Calu3 (cell line): ENCODE measurements around the gene CFAP77. TPM values are rescaled to one million over a fixed set of nuclear protein-coding genes. Genes with fewer than 3 reads are reported as not detected.
A peak's percentile ranks its signal among the peaks of the same experiment; 100 is the strongest.

Experiments used
- BruUV-seq: library from RNA; stranded (reverse); fragments of 400-500 nt; replicated peaks from 2 replicates; lab custom pipeline; 2021; lab: Mats Ljungman, UMichigan
- CTCF ChIA-PET: fragments of 300-600 bp; sonication (Branson Sonifier 250); formaldehyde crosslinking; loops from one replicate; lab custom pipeline; 2022; ENCODE audit warnings: antibody characterized with exemption; lab: Charles Lee
- DNase-seq: peaks from one replicate; pipeline ENCODE4 v3.0.0; 2022
- H3K27ac Mint-ChIP-seq: one replicate; pipeline ENCODE4 v1.8.0; 2022; ENCODE audit warnings: mixed read lengths; ENCODE audit not compliant: unreplicated experiment
- H3K27me3 Mint-ChIP-seq: one replicate; pipeline ENCODE4 v1.8.0; 2022; ENCODE audit warnings: mixed read lengths; ENCODE audit not compliant: unreplicated experiment
- H3K36me3 Mint-ChIP-seq: one replicate; pipeline ENCODE4 v1.8.0; 2022; ENCODE audit warnings: mild to moderate bottlenecking, moderate library complexity, mixed read lengths; ENCODE audit not compliant: insufficient read depth, unreplicated experiment
- H3K4me1 Mint-ChIP-seq: one replicate; pipeline ENCODE4 v1.8.0; 2022; ENCODE audit warnings: mild to moderate bottlenecking, low read depth, mixed read lengths; ENCODE audit not compliant: unreplicated experiment
- H3K4me3 Mint-ChIP-seq: one replicate; pipeline ENCODE4 v1.8.0; 2022; ENCODE audit warnings: mild to moderate bottlenecking, low read depth, moderate library complexity, mixed read lengths; ENCODE audit not compliant: unreplicated experiment
- H3K9me3 Mint-ChIP-seq: one replicate; pipeline ENCODE4 v1.8.0; 2022; ENCODE audit warnings: low read depth, mixed read lengths; ENCODE audit not compliant: unreplicated experiment
- intact Hi-C: fragments of 100-400 bp; cut with micrococcal nuclease; formaldehyde crosslinking; loops from one replicate; pipeline ENCODE4 v1.10.0; 2022; ENCODE audit not compliant: unreplicated experiment
- total RNA-seq: library from RNA; stranded (reverse); gene quantifications from 2 replicates; pipeline ENCODE4 v1.2.3, GENCODE V29; 2022
- TF ChIP-seq, protein P1 (sequence below): fragments of 200-600 bp; IDR thresholded peaks from one replicate; pipeline ENCODE4 v1.8.0; 2022; ENCODE audit warnings: antibody characterized with exemption; ENCODE audit not compliant: unreplicated experiment

The CFAP77 gene
- total RNA-seq, 1 experiment from 2014 or later, result not detected

DNA sequence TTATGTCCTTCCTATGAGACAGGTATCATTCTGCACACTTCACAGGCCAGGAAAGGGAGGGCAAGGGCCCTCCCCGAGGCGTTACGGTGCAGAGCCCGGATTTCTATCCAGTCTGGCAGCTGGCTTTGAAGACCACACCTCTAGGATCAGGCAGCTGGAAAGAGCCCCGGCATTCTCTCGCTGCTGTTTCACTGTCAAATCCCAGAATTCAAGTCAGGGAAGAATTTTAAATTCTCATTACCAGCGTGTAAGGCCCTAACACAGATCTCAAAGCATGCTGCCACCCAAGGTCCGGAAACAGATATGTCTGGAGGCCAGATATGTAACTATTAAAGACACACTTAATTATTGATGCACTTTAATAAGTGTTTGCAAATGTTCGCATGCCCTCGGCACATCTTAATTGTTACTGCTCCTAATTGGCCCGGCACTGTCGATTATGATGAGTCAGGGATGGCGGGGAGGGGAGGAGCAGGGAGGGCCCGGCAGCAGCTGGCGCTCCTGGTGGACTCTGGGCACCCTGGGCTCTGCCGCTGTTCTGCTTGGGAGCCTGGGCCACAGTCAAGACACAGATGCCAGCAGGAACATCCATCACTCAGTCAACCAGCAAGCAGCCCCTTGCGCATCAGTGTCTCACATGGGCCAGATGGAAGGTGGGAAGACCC is 96.1 kb downstream of the CFAP77 start:
- H3K27me3 Mint-ChIP-seq, result peaks cover 26% of the 10 kb centered on the region
- CTCF ChIA-PET, result no interaction called here

DNA sequence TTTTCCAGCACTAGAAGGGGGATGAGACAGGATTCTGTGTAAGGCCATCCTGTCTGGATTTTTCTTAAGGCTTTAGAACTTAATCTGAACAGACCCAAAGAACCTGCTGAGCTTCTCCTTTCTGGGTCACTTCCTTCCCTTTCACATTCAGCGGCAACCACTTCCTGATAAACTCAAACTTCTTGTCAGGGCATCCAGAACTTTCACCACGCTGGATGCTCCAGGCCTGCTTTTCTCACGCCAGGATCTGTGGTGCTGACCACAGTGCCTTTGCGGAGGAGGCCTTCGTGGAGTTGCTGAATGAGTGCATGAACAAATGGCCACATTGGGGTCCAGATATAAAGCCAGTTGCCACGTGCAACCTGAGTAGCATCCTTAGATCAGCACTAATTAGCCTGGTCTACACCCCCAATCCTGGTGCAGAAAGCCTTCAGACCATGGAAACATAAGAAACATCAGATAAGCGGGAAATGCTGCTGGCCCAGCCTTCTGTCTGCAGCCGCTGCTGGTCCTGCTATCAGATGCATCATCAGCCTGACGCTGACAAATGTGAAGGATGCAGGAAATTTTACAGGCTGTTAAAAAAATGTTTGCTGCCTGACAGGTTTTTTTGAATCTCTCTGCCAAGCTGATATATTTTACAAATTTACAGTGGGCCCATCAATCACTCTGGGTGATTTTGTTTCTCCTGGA is 97.1 kb downstream of the CFAP77 start:
- Mint-ChIP-seq H3K27me3 (peaks cover 17% of the 10 kb centered on the region), H3K36me3 (no peaks in the 10 kb centered on the region), H3K4me1 (no peaks in the 10 kb centered on the region), H3K4me3 (no peak overlapping the region), H3K9me3 (no peaks in the 10 kb centered on the region), H3K27ac (no peak overlapping the region)
- BruUV-seq, result no TSS peak
- TF ChIP-seq, protein P1, sequence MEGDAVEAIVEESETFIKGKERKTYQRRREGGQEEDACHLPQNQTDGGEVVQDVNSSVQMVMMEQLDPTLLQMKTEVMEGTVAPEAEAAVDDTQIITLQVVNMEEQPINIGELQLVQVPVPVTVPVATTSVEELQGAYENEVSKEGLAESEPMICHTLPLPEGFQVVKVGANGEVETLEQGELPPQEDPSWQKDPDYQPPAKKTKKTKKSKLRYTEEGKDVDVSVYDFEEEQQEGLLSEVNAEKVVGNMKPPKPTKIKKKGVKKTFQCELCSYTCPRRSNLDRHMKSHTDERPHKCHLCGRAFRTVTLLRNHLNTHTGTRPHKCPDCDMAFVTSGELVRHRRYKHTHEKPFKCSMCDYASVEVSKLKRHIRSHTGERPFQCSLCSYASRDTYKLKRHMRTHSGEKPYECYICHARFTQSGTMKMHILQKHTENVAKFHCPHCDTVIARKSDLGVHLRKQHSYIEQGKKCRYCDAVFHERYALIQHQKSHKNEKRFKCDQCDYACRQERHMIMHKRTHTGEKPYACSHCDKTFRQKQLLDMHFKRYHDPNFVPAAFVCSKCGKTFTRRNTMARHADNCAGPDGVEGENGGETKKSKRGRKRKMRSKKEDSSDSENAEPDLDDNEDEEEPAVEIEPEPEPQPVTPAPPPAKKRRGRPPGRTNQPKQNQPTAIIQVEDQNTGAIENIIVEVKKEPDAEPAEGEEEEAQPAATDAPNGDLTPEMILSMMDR, result no peak
- no peak for DNase-seq
- intact Hi-C loops, result loop anchor here (2.0 to 5.0 kb wide), 2 partner anchors 68 to 295 kb away; no protein-coding TSS in a partner anchor
- CTCF ChIA-PET, result no interaction called here

More for the DNA sequence above, 96.1 kb downstream of the CFAP77 start:
- intact Hi-C loops, result loop anchor here (2.0 to 5.0 kb wide), 2 partner anchors 69 to 296 kb away; no protein-coding TSS in a partner anchor
- H3K4me1 Mint-ChIP-seq, result no peaks in the 10 kb centered on the region
- TF ChIP-seq, protein P1, result no peak
- H3K36me3 Mint-ChIP-seq, result no peaks in the 10 kb centered on the region
- BruUV-seq, result no TSS peak
- H3K27ac Mint-ChIP-seq, result no peak overlapping the region
- H3K4me3 Mint-ChIP-seq, result no peak overlapping the region
- DNase-seq, result no peak
- H3K9me3 Mint-ChIP-seq, result no peaks in the 10 kb centered on the region

GRCh38 chr9:132507670-132508469 is 97.9 kb downstream of the CFAP77 start:
- peaks cover 10% of the 10 kb centered on the region for H3K27me3 Mint-ChIP-seq
- DNase-seq, result peak; percentile 75
- H3K36me3 Mint-ChIP-seq, result no peaks in the 10 kb centered on the region
- no peak overlapping the region for H3K27ac Mint-ChIP-seq
- BruUV-seq, result no TSS peak
- H3K9me3 Mint-ChIP-seq, result no peaks in the 10 kb centered on the region
- intact Hi-C loops, result loop anchor here (2.0 to 5.0 kb wide), 2 partner anchors 67 to 294 kb away; no protein-coding TSS in a partner anchor
- H3K4me1 Mint-ChIP-seq, result no peaks in the 10 kb centered on the region
- TF ChIP-seq, protein P1, result peak; percentile 55
- no peak overlapping the region for H3K4me3 Mint-ChIP-seq
- CTCF ChIA-PET, result no interaction called here
